ENCODE results near the gene SPTBN2. TPM values are rescaled to one million over a fixed set of nuclear protein-coding genes. Genes with fewer than 3 reads are reported as not detected.

SPTBN2 gene
- total RNA-seq, 1 experiment from 2014 or later: 37.6 TPM

- peaks cover 3% of the 10 kb centered on the region; the same call in 1 of the 2 replicates for H3K4me1 ChIP-seq
- DNase-seq: no peak
- ChIA-PET POLR2A (no interaction called here), CTCF (interaction anchor here (1.1 kb wide), 1 partner anchor 130 kb away, joined by 3 read pairs; no protein-coding TSS in a partner anchor)
- Mint-ChIP-seq H3K9me3 (ENCODE audit: unreplicated experiment) (no peaks in the 10 kb centered on the region), H3K4me3 (ENCODE audit: unreplicated experiment) (no peak overlapping the region), H3K4me1 (ENCODE audit: low read depth, unreplicated experiment) (peaks cover 19% of the 10 kb centered on the region), H3K27ac (ENCODE audit: unreplicated experiment) (no peak overlapping the region), H3K27me3 (ENCODE audit: insufficient read depth, unreplicated experiment) (no peaks in the 10 kb centered on the region), H3K36me3 (ENCODE audit: insufficient read depth, unreplicated experiment) (peaks cover 27% of the 10 kb centered on the region)
- no peaks in the 10 kb centered on the region for H3K27me3 ChIP-seq (replicated peaks; ENCODE audit: control insufficient read depth, insufficient read depth, low read length)
- intact Hi-C loops (cut with micrococcal nuclease; ENCODE audit: unreplicated experiment): loop anchor here (2.0 kb wide), 1 partner anchor 21 kb away; no protein-coding TSS in a partner anchor
- no peaks in the 10 kb centered on the region; the same call in 1 of the 2 replicates for H3K36me3 ChIP-seq (ENCODE audit: control insufficient read depth, insufficient read depth, low read length)
- BruUV-seq (replicated peaks): no TSS peak
- no peaks in the 10 kb centered on the region for H3K9me3 ChIP-seq
- TF ChIP-seq CTCF (IDR thresholded peaks at IDR 0.05; ENCODE audit: insufficient read depth in 1 of 2, low read depth in 1 of 2, low read length in 1 of 2, severe bottlenecking in 1 of 2, unreplicated experiment in 1 of 2): no peak
- H3K4me3 ChIP-seq (ENCODE audit: low read depth, low read length): no peak overlapping the region
These were observed 38.6 kb upstream of the SPTBN2 start for GRCh38 chr11:66767666-66768065.

DNA sequence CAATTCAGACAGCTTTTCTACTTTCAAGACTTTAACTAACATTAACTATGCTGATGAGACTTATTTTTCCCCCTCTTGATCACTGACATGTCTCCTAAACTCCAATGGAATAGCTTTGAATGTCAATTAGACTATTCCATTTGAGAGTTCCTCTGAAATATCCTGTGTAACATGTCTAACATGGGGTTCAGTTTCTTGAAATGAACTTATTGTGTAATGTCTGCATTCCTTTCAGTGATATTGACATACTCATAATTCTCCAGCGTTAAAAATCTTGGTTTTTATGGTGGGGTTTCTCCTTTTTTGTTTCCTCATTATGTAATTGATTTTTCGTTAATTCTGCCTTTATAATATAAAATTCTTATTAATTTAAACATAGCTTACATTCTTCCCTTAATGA, 37.7 kb upstream of the SPTBN2 start:
- H3K36me3 Mint-ChIP-seq (ENCODE audit: insufficient read depth, unreplicated experiment): peaks cover 35% of the 10 kb centered on the region
- DNase-seq: no peak
- no peaks in the 10 kb centered on the region for H3K9me3 Mint-ChIP-seq (ENCODE audit: unreplicated experiment)
- no peak for TF ChIP-seq CTCF (IDR thresholded peaks at IDR 0.05; ENCODE audit: insufficient read depth in 1 of 2, low read depth in 1 of 2, low read length in 1 of 2, severe bottlenecking in 1 of 2, unreplicated experiment in 1 of 2)
- Histone ChIP-seq H3K27me3 (replicated peaks; ENCODE audit: control insufficient read depth, insufficient read depth, low read length) (no peaks in the 10 kb centered on the region), H3K4me3 (ENCODE audit: low read depth, low read length) (no peak overlapping the region), H3K9me3 (no peaks in the 10 kb centered on the region), H3K4me1 (peaks cover 3% of the 10 kb centered on the region; the same call in 1 of the 2 replicates), H3K36me3 (ENCODE audit: control insufficient read depth, insufficient read depth, low read length) (peaks cover 2% of the 10 kb centered on the region)
- ChIA-PET POLR2A (no interaction called here), CTCF (no interaction called here)
- H3K4me1 Mint-ChIP-seq (ENCODE audit: low read depth, unreplicated experiment): peaks cover 19% of the 10 kb centered on the region
- intact Hi-C loops (cut with micrococcal nuclease; ENCODE audit: unreplicated experiment): no loop called here
- BruUV-seq (replicated peaks): no TSS peak
- no peaks in the 10 kb centered on the region for H3K27me3 Mint-ChIP-seq (ENCODE audit: insufficient read depth, unreplicated experiment)
- H3K27ac Mint-ChIP-seq (ENCODE audit: unreplicated experiment): no peak overlapping the region
- H3K4me3 Mint-ChIP-seq (ENCODE audit: unreplicated experiment): no peak overlapping the region

DNA sequence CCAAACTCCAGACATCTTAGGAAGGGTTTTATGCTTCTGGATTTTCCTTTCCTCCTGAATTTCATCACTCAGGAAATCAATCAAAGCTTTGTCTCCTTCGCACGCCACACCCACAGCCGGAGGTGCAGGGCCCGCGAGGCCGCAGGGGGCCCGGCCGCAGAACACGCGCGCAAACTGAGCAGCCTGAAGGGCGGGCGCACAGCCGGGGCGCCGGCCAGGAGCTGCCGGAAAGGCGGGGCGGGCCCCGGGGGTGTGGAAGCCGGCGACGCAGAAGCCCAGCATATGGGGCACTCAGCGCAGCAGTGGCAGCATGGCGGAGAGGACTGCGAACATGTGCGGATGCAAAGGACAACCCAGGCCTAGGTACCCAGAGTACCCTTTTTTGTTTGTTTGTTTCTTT, 33.1 kb upstream of the SPTBN2 start:
- Mint-ChIP-seq H3K4me3 (ENCODE audit: unreplicated experiment) (no peak overlapping the region), H3K9me3 (ENCODE audit: unreplicated experiment) (no peaks in the 10 kb centered on the region), H3K27ac (ENCODE audit: unreplicated experiment) (no peak overlapping the region), H3K27me3 (ENCODE audit: insufficient read depth, unreplicated experiment) (no peaks in the 10 kb centered on the region), H3K36me3 (ENCODE audit: insufficient read depth, unreplicated experiment) (peaks cover 43% of the 10 kb centered on the region), H3K4me1 (ENCODE audit: low read depth, unreplicated experiment) (peaks cover 7% of the 10 kb centered on the region)
- CTCF ChIA-PET: no interaction called here
- Histone ChIP-seq H3K27me3 (replicated peaks; ENCODE audit: control insufficient read depth, insufficient read depth, low read length) (no peaks in the 10 kb centered on the region), H3K4me3 (ENCODE audit: low read depth, low read length) (no peak overlapping the region), H3K9me3 (no peaks in the 10 kb centered on the region), H3K4me1 (no peaks in the 10 kb centered on the region), H3K36me3 (ENCODE audit: control insufficient read depth, insufficient read depth, low read length) (peaks cover 4% of the 10 kb centered on the region)
- intact Hi-C loops (cut with micrococcal nuclease; ENCODE audit: unreplicated experiment): no loop called here
- no TSS peak for BruUV-seq (replicated peaks)
- no peak for DNase-seq
- POLR2A ChIA-PET: no interaction called here
- no peak for TF ChIP-seq CTCF (IDR thresholded peaks at IDR 0.05; ENCODE audit: insufficient read depth in 1 of 2, low read depth in 1 of 2, low read length in 1 of 2, severe bottlenecking in 1 of 2, unreplicated experiment in 1 of 2)

Measured in Caco-2 (cell line).